Lower lobe of right lung (tissue), 2 donors: Measurements from ENCODE around the gene RASSF9. TPM values are rescaled to one million over a fixed set of nuclear protein-coding genes. Genes with fewer than 3 reads are reported as not detected.

ENCODE experiments used
- ATAC-seq, 2 donors: fragments of 200-7000 bp; cut with Tn5 transposase; one replicate each; pipeline ENCODE4 v1.9.1; 2020 to 2022; ENCODE audit warnings: mild to moderate bottlenecking in 2 of 2, moderate library complexity in 2 of 2
- DNase-seq: peaks from one replicate; pipeline ENCODE4 v3.0.0-alpha.2; 2020
- H3K27ac ChIP-seq: fragments of 200-600 bp; one replicate; pipeline ENCODE4 v1.8.0; 2022
- H3K27me3 ChIP-seq: fragments of 200-600 bp; one replicate; pipeline ENCODE4 v1.8.0; 2022; ENCODE audit warnings: low read depth
- H3K36me3 ChIP-seq: fragments of 200-600 bp; one replicate; pipeline ENCODE4 v1.8.0; 2022; ENCODE audit warnings: mild to moderate bottlenecking
- H3K4me1 ChIP-seq: fragments of 200-600 bp; one replicate; pipeline ENCODE4 v1.8.0; 2022
- H3K4me3 ChIP-seq: fragments of 200-600 bp; one replicate; pipeline ENCODE4 v1.8.0; 2022; ENCODE audit warnings: mild to moderate bottlenecking
- H3K9me3 ChIP-seq: fragments of 200-600 bp; one replicate; pipeline ENCODE4 v1.8.0; 2022
- intact Hi-C: fragments of 100-400 bp; cut with DNase I; formaldehyde crosslinking; loops from one replicate; pipeline ENCODE4 v1.11.0; 2022
- total RNA-seq: library from RNA; stranded (reverse); fragmentation: NEBNext Ultra II Directional; extraction: Animal tissue kit (Norgen Biotek cat#: 25700); gene quantifications from one replicate; pipeline ENCODE4 v1.2.1, GENCODE V29; 2021
- TF ChIP-seq, protein P1 (sequence below): fragments of 200-600 bp; IDR thresholded peaks from one replicate; pipeline ENCODE4 v1.8.0; 2022; ENCODE audit warnings: antibody characterized with exemption, mild to moderate bottlenecking
- donor health status: DM: no; HTN: yes; CAD: no; lungs with severe emphysema.

Gene RASSF9
- total RNA-seq, 1 donor from 2014 or later, result 11.0 TPM

DNA sequence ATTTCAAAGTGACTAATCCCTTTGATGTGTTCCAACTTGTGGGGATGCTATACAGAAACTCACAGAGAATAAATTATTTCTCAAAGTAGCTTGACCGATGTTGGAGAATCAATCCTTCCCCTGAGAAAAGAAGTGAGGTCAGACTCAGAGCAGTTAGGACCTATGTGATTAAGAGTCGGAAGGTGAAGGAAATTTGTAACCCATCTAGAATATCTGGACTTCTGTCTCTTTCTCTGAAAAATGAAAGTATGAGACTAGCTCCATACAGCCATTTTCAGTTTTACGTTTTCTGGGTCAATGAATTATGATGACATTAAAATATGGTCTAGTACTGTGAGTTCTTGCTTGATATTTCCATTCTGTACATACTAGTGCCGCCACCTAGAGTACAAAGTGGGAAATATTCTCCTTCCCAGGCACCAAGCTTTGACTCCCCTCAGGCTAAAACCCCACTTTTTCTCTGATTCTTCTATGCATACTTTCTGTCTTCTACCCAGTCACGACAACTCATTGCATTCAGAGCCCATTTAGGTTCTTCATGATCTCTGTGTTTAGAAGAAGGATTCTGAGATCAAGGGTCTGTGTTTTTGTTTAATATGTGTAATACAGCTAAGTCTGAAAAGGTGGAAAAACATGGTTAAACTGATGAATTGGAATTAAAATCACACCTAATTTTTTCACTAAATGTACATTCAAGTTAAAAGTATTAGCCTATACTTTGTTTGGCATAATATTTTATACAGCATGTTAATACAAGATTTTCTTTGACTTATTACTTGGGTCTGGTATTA, 31.0 kb upstream of the RASSF9 start:
- Histone ChIP-seq H3K4me1 (peaks cover 8% of the 10 kb centered on the region), H3K4me3 (peak overlapping the region; percentile 15), H3K27me3 (no peaks in the 10 kb centered on the region), H3K36me3 (no peaks in the 10 kb centered on the region), H3K27ac (no peak overlapping the region), H3K9me3 (no peaks in the 10 kb centered on the region)
- ATAC-seq (peak; percentile 83 to 88), DNase-seq (no peak)
- intact Hi-C loops, result loop anchor here (5.0 kb wide), 1 partner anchor 290 kb away; no protein-coding TSS in a partner anchor
- TF ChIP-seq, protein P1, sequence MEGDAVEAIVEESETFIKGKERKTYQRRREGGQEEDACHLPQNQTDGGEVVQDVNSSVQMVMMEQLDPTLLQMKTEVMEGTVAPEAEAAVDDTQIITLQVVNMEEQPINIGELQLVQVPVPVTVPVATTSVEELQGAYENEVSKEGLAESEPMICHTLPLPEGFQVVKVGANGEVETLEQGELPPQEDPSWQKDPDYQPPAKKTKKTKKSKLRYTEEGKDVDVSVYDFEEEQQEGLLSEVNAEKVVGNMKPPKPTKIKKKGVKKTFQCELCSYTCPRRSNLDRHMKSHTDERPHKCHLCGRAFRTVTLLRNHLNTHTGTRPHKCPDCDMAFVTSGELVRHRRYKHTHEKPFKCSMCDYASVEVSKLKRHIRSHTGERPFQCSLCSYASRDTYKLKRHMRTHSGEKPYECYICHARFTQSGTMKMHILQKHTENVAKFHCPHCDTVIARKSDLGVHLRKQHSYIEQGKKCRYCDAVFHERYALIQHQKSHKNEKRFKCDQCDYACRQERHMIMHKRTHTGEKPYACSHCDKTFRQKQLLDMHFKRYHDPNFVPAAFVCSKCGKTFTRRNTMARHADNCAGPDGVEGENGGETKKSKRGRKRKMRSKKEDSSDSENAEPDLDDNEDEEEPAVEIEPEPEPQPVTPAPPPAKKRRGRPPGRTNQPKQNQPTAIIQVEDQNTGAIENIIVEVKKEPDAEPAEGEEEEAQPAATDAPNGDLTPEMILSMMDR, result peak; percentile 73

DNA sequence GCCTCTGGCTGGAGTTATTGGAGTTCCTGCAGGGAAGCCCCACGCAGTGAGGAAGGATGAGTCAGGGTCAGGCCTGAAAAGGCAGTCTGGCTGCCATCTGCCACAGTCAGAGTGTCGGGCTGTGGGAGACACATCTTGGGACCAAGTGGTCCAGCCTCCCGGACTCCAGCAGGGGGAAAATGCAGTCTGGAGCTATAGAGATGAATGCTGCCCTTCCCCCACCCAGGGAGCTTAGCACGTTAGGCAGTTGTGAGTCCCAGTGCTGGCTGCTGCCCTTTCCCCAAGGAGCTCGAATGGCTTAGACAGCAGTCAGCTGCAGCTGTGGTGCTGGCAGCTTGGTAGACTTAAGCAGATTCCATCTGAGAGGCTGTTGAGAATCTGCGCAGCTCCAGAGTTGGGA, 29.7 kb upstream of the RASSF9 start:
- Histone ChIP-seq H3K36me3 (no peaks in the 10 kb centered on the region), H3K27me3 (no peaks in the 10 kb centered on the region), H3K4me1 (peaks cover 8% of the 10 kb centered on the region), H3K27ac (no peak overlapping the region), H3K4me3 (no peak overlapping the region), H3K9me3 (no peaks in the 10 kb centered on the region)
- TF ChIP-seq, protein P1, result no peak
- no peak for DNase-seq
- intact Hi-C loops, result loop anchor here (5.0 kb wide), 1 partner anchor 289 kb away; no protein-coding TSS in a partner anchor
- ATAC-seq, result no peak

DNA sequence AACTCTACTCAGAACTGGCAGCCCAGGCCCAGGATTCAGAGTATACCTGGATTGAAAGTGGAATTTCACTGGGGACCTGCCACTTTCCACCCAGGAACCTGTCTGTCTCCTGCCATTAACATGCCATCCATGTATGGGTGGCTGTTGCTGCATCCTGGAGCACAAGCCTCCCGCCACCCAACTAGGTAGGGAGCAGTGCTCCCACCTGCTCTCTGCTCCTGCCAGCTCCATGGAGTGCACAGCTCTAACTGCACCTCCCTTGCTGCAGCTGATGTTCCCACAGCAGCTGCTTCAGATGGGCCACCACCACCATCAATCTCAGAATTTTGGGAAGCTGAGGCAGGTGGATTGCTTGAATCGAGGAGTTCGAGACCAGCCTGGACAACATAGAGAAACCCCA, 20.8 kb upstream of the RASSF9 start:
- no peaks in the 10 kb centered on the region for H3K9me3 ChIP-seq
- H3K27ac ChIP-seq, result no peak overlapping the region
- no peaks in the 10 kb centered on the region for H3K27me3 ChIP-seq
- H3K4me1 ChIP-seq, result no peaks in the 10 kb centered on the region
- TF ChIP-seq, protein P1, result no peak
- H3K36me3 ChIP-seq, result no peaks in the 10 kb centered on the region
- ATAC-seq (no peak), DNase-seq (no peak)
- H3K4me3 ChIP-seq, result no peak overlapping the region
- intact Hi-C loops, result no loop called here

DNA sequence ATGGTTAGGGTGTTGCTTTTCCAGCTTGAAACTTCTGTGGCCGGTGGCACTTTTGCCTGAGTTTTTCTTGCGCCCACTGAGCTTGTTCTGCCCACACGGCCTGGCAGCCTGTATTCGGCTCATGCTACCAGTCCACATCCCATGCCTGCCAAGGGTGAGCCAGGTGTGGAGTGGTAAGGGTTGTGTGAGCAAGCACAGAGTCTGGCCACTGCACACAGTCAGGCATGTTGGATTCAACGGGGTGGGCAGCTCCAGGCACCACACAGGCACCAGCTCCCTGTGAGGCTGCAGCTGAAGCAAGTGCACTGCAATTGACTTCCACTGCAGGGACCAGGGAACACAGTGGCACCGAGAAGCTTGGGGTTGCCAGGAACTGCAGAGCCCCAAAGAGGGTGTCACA, 19.1 kb upstream of the RASSF9 start:
- ATAC-seq (no peak), DNase-seq (no peak)

DNA sequence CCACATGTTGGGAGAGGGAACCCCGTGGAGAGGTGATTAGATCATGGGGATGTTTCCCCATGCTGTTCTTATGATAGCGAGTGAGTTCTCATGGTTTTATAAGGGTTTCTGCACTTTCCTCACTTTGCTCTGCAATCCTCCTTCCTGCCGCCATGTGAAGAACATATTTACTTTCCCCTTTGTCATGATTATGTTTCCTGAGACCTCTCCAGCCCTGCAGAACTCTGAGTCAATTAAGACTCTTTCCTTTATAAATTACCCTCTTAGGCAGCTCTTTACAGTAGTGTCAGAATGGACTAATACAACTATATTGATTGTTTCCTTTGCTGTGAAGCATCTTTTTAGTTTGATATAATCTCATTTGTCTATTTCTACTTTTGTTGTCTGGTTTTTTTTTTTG, 13.1 kb upstream of the RASSF9 start:
- intact Hi-C loops, result no loop called here
- ATAC-seq, result no peak
- no peak overlapping the region for H3K4me3 ChIP-seq
- H3K36me3 ChIP-seq, result no peaks in the 10 kb centered on the region
- H3K9me3 ChIP-seq, result no peaks in the 10 kb centered on the region
- H3K27me3 ChIP-seq, result no peaks in the 10 kb centered on the region
- no peak for DNase-seq
- no peaks in the 10 kb centered on the region for H3K4me1 ChIP-seq
- TF ChIP-seq, protein P1, result no peak
- H3K27ac ChIP-seq, result no peak overlapping the region

More for the DNA sequence above, 19.1 kb upstream of the RASSF9 start:
- no peaks in the 10 kb centered on the region for H3K9me3 ChIP-seq
- H3K27ac ChIP-seq, result no peak overlapping the region
- TF ChIP-seq, protein P1, result no peak
- no peaks in the 10 kb centered on the region for H3K27me3 ChIP-seq
- H3K36me3 ChIP-seq, result no peaks in the 10 kb centered on the region
- H3K4me1 ChIP-seq, result no peaks in the 10 kb centered on the region
- no peak overlapping the region for H3K4me3 ChIP-seq
- intact Hi-C loops, result no loop called here
